Activated naive CD8-positive, alpha-beta T cell (primary cell): ENCODE data around the gene FRMD4A.
"Not testable (repeated sequence)": the region's sequence is repeated elsewhere in the genome, so short reads cannot be mapped to it uniquely, and the experiment has no call there.

ENCODE experiments used
- H3K27ac Mint-ChIP-seq: one replicate; pipeline ENCODE4 v1.8.0; 2021; ENCODE audit warnings: mixed read lengths
- H3K27me3 Mint-ChIP-seq: one replicate; pipeline ENCODE4 v1.8.0; 2021; ENCODE audit warnings: mixed read lengths
- H3K36me3 Mint-ChIP-seq: one replicate; pipeline ENCODE4 v1.8.0; 2021; ENCODE audit warnings: mixed read lengths
- H3K4me1 Mint-ChIP-seq: one replicate; pipeline ENCODE4 v1.8.0; 2021; ENCODE audit warnings: low read depth, mixed read lengths
- H3K4me3 Mint-ChIP-seq: one replicate; pipeline ENCODE4 v1.8.0; 2021; ENCODE audit warnings: mild to moderate bottlenecking, mixed read lengths
- H3K9me3 Mint-ChIP-seq: one replicate; pipeline ENCODE4 v1.8.0; 2021; ENCODE audit warnings: low read depth, mixed read lengths

Gene FRMD4A

DNA sequence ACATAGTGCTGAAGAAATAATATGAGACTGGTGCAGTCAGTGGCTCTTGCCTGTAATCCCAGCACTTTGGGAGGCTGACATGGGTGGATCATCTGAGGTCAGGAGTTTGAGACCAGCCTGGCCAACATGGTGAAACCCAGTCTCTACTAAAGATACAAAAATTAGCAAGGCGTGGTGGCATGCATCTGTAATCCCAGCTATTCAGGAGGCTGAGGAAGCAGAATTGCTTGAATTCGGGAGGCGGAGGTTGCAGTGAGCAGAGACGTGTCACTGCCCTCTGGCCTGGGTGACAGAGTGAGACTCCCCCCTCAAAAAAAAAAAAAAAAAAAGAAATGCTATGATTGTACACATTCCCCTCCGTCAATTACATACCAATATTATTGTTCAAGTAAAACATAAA, 615.1 kb downstream of the FRMD4A start:
- not testable (repeated sequence) for H3K4me3 Mint-ChIP-seq, H3K9me3 Mint-ChIP-seq, H3K27ac Mint-ChIP-seq, H3K36me3 Mint-ChIP-seq, H3K27me3 Mint-ChIP-seq
- peaks cover 25% of the 10 kb centered on the region for H3K4me1 Mint-ChIP-seq

DNA sequence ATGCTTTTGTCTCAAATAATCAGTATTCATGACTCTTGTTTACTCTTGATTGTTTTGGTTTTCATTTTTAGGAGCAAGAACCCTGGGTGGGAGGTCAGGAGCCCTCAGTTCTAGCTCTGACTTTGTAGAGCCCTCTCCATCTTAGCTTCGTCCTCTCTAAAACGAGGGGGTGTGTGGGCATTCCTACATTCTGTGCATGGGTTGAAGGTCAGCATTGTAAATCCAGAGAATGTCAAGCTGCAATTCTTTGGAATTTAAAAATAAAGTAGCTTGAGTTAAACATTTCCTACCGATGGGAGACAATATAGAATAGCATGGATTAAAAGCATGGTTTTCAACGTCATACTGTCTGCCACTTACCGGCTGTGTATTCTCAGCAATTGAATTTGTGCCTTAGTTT, 615.6 kb downstream of the FRMD4A start:
- Mint-ChIP-seq H3K27ac (no peak overlapping the region), H3K4me3 (no peak overlapping the region), H3K36me3 (no peaks in the 10 kb centered on the region), H3K4me1 (peaks cover 25% of the 10 kb centered on the region), H3K27me3 (no peaks in the 10 kb centered on the region), H3K9me3 (no peaks in the 10 kb centered on the region)

DNA sequence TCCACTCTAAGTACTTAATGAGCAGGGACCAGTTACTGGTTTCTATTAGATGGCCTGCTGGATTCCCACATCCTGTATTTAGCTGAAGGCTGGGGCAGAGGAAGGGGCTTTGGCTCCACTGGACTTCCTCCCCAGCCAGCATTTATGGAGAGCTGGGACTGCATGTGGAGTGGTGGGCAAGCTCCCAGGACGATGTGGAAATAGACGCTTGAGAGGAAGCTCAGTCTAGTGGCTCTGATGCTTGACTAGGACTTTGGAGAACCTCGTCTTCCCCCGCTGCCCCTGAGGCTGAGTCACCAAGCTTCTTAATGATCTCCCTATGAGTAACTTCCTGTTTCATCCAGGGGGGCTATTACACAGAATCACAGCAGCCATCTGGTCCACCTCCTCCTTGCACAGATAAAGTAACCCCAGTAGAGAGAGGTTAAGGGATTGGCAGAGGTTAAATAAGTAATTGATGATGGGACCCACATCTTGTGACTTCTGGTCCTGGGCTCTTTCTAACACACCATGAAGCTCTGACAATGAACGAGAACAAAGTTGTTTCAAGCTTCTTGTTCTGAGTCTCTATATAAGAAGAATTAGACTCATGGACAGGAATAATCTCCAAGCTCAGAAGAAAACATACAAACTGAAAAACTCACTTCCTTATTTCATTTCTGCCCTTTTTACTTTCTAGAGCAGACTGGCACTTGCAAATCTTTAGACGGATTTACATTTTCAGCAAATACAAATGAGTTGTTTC, 617.7 kb downstream of the FRMD4A start:
- no peak overlapping the region for H3K27ac Mint-ChIP-seq
- no peak overlapping the region for H3K4me3 Mint-ChIP-seq
- H3K4me1 Mint-ChIP-seq, result peaks cover 17% of the 10 kb centered on the region

DNA sequence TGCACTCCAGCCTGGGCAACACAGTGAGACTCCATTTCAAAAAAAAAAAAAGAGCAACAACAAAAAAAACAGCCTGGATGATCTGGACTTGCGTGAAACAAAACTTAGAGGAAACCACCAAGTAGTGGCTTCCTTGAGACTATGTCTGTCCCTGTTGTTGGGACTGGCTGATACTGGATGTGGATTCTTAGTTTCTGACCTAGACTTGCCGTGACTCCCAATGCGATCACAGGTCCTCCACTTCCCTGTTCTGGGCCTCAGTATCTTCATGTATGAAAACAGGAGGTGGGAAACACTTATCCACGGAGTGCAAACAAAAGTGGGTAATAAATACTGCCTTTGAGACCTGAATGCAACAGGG, 618.3 kb downstream of the FRMD4A start:
- Mint-ChIP-seq H3K27me3 (no peaks in the 10 kb centered on the region), H3K9me3 (no peaks in the 10 kb centered on the region), H3K36me3 (no peaks in the 10 kb centered on the region), H3K27ac (no peak overlapping the region), H3K4me3 (no peak overlapping the region), H3K4me1 (peaks cover 16% of the 10 kb centered on the region)

More for the DNA sequence above, 617.7 kb downstream of the FRMD4A start:
- H3K36me3 Mint-ChIP-seq, result no peaks in the 10 kb centered on the region
- H3K27me3 Mint-ChIP-seq, result no peaks in the 10 kb centered on the region
- H3K9me3 Mint-ChIP-seq, result no peaks in the 10 kb centered on the region

DNA sequence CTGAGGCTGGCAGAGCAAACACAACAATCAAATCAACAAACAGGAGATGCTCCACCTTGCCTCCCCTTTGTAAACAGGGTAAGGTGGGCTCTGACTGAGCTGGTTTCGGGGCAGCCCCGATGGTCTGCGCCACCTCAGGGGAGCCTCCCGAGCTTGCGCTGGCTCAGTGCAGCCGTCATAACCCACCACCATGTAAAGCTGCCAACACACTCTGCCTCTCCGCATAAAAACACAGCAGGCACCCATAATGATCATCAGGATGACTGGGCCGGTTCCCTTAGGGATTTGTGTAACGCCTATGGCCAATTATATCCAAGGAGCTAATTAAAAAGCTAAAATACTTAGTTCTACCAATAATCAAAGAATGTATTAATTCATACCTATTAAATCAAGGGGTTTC, 619.4 kb downstream of the FRMD4A start:
- H3K9me3 Mint-ChIP-seq, result no peaks in the 10 kb centered on the region
- H3K27me3 Mint-ChIP-seq, result no peaks in the 10 kb centered on the region
- H3K4me3 Mint-ChIP-seq, result no peak overlapping the region
- H3K4me1 Mint-ChIP-seq, result peaks cover 25% of the 10 kb centered on the region
- H3K27ac Mint-ChIP-seq, result no peak overlapping the region
- H3K36me3 Mint-ChIP-seq, result no peaks in the 10 kb centered on the region

DNA sequence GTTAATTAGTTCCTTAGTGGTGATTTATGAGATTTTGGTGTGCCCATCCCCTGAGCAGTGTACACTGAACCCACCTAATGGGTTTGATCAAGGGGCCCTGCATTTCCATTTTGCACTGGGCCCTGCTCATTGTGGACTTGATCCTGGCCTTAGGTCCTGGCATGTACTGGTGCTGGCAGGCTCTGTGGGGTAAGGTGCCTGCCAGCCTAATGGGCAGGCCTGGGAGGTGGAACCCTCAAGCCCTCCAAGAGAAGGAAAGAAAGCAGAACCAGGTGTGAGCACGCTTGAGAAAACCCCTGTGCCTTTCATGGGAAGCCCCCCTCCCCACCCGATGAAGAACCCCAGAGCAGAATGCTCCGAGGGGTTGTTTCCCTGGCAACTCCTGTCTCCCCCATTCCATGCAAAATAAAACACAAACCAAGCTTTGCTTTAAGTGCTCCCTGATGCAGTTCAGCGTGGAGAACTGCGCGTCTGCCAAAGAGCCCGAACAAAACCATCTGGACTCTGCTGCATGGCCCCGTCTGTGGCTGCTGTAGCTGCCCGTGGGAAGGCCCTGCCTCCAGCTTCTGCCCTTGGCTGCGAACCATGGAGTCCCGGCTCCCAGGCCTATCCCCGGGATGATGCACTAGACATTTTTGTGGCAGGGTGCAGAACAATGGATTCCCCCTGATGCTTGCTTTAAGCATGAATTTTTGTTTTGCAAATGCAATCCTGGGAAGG, 620.6 kb downstream of the FRMD4A start:
- H3K4me3 Mint-ChIP-seq, result no peak overlapping the region
- peaks cover 6% of the 10 kb centered on the region for H3K27me3 Mint-ChIP-seq
- H3K27ac Mint-ChIP-seq, result no peak overlapping the region
- H3K9me3 Mint-ChIP-seq, result no peaks in the 10 kb centered on the region
- H3K36me3 Mint-ChIP-seq, result no peaks in the 10 kb centered on the region
- H3K4me1 Mint-ChIP-seq, result peaks cover 25% of the 10 kb centered on the region

DNA sequence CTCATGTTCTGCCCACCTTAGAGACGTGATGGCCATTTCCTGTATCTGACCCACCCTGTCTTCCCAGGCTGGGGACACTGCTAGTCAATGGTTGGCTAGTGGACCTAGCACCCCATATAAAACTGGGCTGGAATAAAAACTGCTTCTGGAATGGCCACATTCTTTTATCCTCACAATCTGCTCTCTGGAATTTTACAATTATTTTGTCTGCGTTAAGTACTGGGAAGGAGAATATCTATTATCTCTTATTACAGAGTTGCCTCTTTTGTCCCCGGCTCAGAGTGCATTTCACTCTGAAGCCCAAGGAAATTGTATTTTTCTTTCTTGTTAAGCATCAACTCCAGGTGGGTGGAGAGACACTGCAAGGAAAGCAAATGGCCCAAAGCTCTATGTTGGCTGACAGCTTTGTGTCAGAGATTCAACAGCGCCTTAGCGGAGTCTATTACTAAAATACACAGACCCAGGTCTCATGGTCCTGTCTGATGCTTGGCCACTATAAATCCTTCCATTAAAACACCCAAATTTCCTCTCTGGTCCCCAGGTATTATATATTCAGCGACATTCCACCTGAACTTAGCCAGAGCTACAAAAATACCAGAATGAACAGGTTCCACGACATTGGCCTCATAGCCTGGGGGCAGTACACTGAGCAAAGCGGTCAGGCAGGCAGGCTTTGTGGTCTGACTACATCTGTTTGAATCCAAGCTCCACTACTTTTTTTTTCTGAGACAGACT, 622.3 kb downstream of the FRMD4A start:
- no peaks in the 10 kb centered on the region for H3K9me3 Mint-ChIP-seq
- H3K36me3 Mint-ChIP-seq, result no peaks in the 10 kb centered on the region
- peaks cover 24% of the 10 kb centered on the region for H3K4me1 Mint-ChIP-seq
- no peak overlapping the region for H3K27ac Mint-ChIP-seq
- peaks cover 14% of the 10 kb centered on the region for H3K27me3 Mint-ChIP-seq
- H3K4me3 Mint-ChIP-seq, result no peak overlapping the region

DNA sequence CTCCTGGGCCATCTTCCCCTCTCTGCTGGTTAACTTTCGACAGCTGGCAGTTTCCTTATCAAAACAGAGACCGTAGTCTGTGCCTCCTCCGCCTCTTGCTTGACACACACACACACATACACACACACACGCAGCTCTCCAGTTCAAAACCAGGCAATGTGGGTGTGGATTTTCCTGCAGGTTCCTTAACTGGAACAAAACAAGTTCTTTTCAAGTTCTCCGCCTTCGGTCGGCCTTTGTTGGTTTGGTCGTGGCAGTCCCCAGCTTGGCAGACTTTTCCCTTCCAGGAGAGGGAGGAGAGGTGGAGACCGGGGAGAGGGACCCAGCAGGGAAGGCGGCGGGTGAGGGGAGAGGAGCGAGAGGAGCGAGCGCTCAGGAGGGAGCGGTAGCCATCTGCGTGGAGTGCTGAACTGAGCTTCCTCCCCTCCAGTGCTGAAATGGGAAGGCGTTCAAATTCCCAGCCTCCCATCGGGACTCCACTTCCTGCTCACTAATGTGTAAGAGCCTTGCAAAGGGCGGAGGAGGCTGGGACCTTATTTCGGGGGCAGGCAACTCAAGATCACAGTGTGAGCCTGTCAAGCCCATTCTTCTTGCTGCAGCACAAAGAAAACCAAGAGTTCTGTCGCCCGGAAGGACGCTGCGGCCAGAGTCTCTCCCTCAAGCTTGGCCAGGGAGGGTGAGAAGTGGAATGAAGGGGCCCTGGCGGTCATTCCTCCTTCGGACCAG, 623.4 kb downstream of the FRMD4A start:
- H3K27me3 Mint-ChIP-seq, result peaks cover 17% of the 10 kb centered on the region
- no peaks in the 10 kb centered on the region for H3K9me3 Mint-ChIP-seq
- H3K4me3 Mint-ChIP-seq, result peak overlapping the region; percentile 70
- H3K36me3 Mint-ChIP-seq, result no peaks in the 10 kb centered on the region
- peaks cover 13% of the 10 kb centered on the region for H3K4me1 Mint-ChIP-seq
- H3K27ac Mint-ChIP-seq, result no peak overlapping the region

DNA sequence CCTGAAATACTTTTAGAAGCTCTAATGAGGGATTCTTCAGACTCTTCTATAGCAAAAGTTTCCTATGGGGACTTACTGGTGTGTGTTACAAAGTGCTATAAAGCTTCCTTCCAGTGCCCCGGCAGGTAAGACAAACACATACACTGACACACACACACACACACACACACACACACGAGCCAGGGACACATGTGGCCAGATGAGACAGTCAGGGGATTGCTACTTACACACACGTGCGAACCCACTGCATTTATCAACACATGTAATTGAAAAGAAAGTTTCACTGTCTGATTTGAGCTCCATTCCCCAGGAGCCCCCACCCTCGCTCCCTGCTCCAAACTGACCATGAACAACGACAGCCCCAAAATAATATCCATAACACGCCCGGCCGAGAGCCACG, 624.1 kb downstream of the FRMD4A start:
- Mint-ChIP-seq H3K27ac (no peak overlapping the region), H3K27me3 (peaks cover 20% of the 10 kb centered on the region), H3K4me3 (peak overlapping the region; percentile 70), H3K4me1 (peaks cover 12% of the 10 kb centered on the region), H3K36me3 (no peaks in the 10 kb centered on the region), H3K9me3 (no peaks in the 10 kb centered on the region)

DNA sequence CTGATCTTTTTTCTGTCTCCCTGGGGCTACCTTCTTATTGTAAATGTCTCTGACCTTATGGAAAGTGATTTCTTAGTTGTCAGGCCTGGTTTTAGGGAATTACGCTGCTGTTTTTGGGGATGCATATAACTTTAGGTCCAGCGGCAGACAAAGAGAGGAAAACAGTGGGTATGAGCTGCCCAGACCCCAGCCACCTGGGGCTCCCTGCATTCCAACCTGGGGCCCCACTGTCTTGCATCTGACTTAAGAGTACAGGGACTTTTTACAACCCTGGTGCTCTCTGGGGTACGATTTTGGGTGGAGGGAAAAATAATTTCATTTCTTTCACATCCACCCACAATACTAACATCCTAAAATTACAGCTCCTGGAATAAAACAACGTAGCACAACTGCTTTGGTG, 624.5 kb downstream of the FRMD4A start:
- H3K27me3 Mint-ChIP-seq, result peaks cover 21% of the 10 kb centered on the region
- H3K27ac Mint-ChIP-seq, result no peak overlapping the region
- no peaks in the 10 kb centered on the region for H3K36me3 Mint-ChIP-seq
- H3K9me3 Mint-ChIP-seq, result no peaks in the 10 kb centered on the region
- peaks cover 12% of the 10 kb centered on the region for H3K4me1 Mint-ChIP-seq
- H3K4me3 Mint-ChIP-seq, result no peak overlapping the region

DNA sequence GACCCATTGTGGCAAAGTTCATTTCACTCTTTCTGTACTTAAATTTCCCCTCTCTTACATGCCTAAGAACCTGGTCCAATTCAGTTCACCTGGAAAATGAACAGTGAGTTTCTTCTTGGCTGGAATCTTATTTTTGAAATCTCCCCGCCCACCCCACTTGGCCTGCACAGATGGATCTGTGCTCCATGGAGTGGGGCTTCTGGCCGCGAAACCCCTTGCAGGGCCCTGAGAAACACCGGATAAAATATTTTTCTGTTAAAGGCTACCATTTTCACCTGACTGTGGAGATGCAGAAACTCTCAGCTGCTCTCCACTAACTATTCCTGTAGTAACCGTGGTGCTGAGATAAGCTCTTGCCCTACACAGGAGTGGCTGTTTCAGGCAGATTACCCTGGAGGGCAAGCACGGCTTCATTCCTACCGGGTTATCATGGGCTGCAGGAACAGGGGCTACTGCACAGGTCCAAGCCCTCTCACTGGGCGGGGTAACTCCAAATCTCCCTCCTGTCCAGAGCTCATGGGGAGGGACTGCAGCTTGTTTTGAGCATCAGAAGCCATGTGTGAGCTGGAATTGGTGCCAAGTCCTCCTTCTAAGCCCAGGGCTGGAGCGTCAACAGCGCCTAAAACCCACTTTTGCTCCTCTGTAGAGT, 625.1 kb downstream of the FRMD4A start:
- no peaks in the 10 kb centered on the region for H3K36me3 Mint-ChIP-seq
- H3K27ac Mint-ChIP-seq, result no peak overlapping the region
- H3K9me3 Mint-ChIP-seq, result no peaks in the 10 kb centered on the region
- H3K27me3 Mint-ChIP-seq, result peaks cover 21% of the 10 kb centered on the region
- no peak overlapping the region for H3K4me3 Mint-ChIP-seq
- H3K4me1 Mint-ChIP-seq, result peaks cover 12% of the 10 kb centered on the region

DNA sequence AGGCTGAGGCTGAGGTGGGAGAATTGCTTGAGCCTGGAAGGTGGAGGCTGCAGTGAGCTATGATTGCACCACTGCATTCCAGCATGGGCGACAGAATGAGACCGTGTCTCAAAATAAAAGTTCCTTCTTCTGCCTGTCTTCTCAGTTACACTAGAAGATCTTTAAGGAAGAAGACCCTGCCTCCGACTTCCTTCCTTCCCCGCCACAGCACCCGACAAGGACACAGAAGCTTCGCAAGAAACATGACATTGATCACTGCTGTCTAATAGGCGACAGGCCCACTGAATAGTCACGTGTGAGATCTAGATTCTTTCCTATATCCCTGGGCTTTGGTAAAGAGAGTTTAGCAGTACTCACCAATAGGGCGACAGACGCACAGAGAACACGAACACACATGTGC, 625.8 kb downstream of the FRMD4A start:
- H3K4me1 Mint-ChIP-seq, result peaks cover 12% of the 10 kb centered on the region
- no peak overlapping the region for H3K27ac Mint-ChIP-seq
- H3K4me3 Mint-ChIP-seq, result no peak overlapping the region
- peaks cover 21% of the 10 kb centered on the region for H3K27me3 Mint-ChIP-seq
- H3K36me3 Mint-ChIP-seq, result no peaks in the 10 kb centered on the region
- no peaks in the 10 kb centered on the region for H3K9me3 Mint-ChIP-seq

DNA sequence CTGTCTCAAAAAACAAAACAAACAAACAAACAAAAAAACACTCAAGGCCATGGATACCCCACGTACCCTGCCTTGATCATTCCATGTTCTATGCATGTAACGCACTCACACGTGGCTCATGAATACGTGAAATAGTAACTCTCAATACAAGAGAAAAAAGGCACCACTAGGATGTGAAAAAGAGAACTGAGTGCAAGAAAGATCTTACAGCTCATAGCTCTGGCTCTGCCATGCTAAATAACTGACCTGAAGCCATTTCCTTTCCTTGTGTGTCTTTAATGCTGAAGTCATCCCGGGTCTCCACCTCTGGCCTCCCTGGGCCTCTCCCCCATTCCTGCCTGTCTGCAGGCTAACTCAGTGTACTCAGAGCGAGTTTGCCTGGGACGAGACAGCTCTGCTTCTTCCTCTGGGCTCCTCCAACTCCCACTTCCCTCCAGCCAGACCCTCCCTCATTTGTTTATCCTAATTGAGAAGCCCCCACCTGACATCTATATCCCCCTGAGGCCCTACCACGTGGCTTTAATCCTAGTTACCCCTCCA, 626.7 kb downstream of the FRMD4A start:
- peaks cover 12% of the 10 kb centered on the region for H3K4me1 Mint-ChIP-seq
- no peak overlapping the region for H3K4me3 Mint-ChIP-seq
- no peak overlapping the region for H3K27ac Mint-ChIP-seq
- H3K27me3 Mint-ChIP-seq, result peaks cover 21% of the 10 kb centered on the region
- no peaks in the 10 kb centered on the region for H3K36me3 Mint-ChIP-seq
- H3K9me3 Mint-ChIP-seq, result no peaks in the 10 kb centered on the region

DNA sequence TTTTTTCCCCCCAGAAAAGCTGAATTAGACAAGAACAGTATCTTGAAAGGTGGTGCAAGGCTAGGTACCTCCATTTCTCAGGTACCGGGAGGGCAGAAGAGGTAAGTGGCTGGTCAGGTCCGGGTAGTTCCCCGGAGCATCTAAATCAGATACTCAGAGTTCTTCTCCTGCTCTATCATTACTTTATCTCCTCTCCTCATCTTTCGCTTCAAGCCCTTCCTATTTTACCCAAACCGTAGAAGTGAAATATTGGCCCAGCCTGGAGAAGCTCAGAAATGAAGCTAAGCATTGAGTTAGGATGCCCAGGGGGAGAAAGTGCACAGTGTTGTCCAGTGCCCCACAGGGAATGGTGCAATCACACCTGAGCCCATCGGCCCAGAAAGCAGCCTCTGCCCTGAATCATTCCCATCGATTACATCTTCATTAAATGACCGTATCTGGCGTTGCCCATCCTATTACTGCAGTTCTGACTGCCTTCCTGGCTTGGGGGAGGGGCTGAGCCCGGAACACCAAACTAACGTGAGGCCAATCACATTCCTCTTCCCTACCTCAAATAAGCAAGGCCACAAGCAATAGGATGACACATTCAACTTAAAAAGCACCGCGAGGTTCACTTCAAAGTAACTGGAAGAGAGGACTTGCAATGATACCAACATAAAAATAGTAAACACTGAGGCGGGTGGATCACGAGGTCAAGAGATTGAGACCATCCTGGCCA, 627.5 kb downstream of the FRMD4A start:
- Mint-ChIP-seq H3K36me3 (no peaks in the 10 kb centered on the region), H3K27ac (no peak overlapping the region), H3K4me3 (no peak overlapping the region), H3K27me3 (peaks cover 21% of the 10 kb centered on the region), H3K4me1 (peaks cover 12% of the 10 kb centered on the region), H3K9me3 (no peaks in the 10 kb centered on the region)
